IgD-negative memory B cell (primary cell): ENCODE results near the gene SH2D3C. TPM values are rescaled to one million over a fixed set of nuclear protein-coding genes. Genes with fewer than 3 reads are reported as not detected.
"Not testable (repeated sequence)": the region's sequence is repeated elsewhere in the genome, so short reads cannot be mapped to it uniquely, and the experiment has no call there.

ENCODE experiments used
- H3K27ac Mint-ChIP-seq, 3 donors: one replicate each; pipeline ENCODE4 v1.8.0; 2020 to 2022; ENCODE audit warnings: mild to moderate bottlenecking in 3 of 3, mixed read lengths in 3 of 3, moderate library complexity in 1 of 3
- H3K27me3 Mint-ChIP-seq: one replicate; pipeline ENCODE4 v1.8.0; 2021; ENCODE audit warnings: mixed read lengths
- H3K36me3 Mint-ChIP-seq: one replicate; pipeline ENCODE4 v1.8.0; 2020; ENCODE audit warnings: mild to moderate bottlenecking, mixed read lengths
- H3K4me1 Mint-ChIP-seq, 3 donors: one replicate each; pipeline ENCODE4 v1.8.0; 2020 to 2022; ENCODE audit warnings: mixed read lengths in 3 of 3, mild to moderate bottlenecking in 1 of 3
- H3K4me3 Mint-ChIP-seq, 4 donors: one replicate each; pipeline ENCODE4 v1.8.0; 2020 to 2022; ENCODE audit warnings: mild to moderate bottlenecking in 4 of 4, mixed read lengths in 4 of 4, moderate library complexity in 3 of 4
- H3K9me3 Mint-ChIP-seq, 3 donors: one replicate each; pipeline ENCODE4 v1.8.0; 2020 to 2021; ENCODE audit warnings: mixed read lengths in 3 of 3, mild to moderate bottlenecking in 1 of 3
- polyA plus RNA-seq: library from polyadenylated mRNA; unstranded; fragments of 300-500 nt; fragmentation: Illumina TruSeq; gene quantifications from one replicate; pipeline ENCODE4 v1.2.3, GENCODE V29; 2021

SH2D3C gene
- polyA plus RNA-seq, 1 donor from 2014 or later, result 76.1 TPM

- not testable (repeated sequence) for H3K36me3 Mint-ChIP-seq
These were observed 2.4 kb upstream of the SH2D3C start for GRCh38 chr9:127780909-127781308.

GRCh38 chr9:127780126-127780885 lies 1.8 kb upstream of the SH2D3C start:
- Mint-ChIP-seq H3K36me3 (no peaks in the 10 kb centered on the region), H3K4me1 (peaks cover 27 to 33% (median 32%) of the 10 kb centered on the region in 3 donors), H3K27ac (peak overlapping the region; percentile 95 to 98 (median 98)), H3K4me3 (peak overlapping the region in 3 of 4 donors; percentile 60 to 99 (median 95)), H3K9me3 (no peaks in the 10 kb centered on the region), H3K27me3 (no peaks in the 10 kb centered on the region)

More at GRCh38 chr9:127780909-127781308, 2.4 kb upstream of the SH2D3C start:
- not testable (repeated sequence) for H3K27me3 Mint-ChIP-seq, H3K9me3 Mint-ChIP-seq
- peaks cover 27 to 33% (median 32%) of the 10 kb centered on the region in 3 donors for H3K4me1 Mint-ChIP-seq
- peak overlapping the region in 2 of 3 donors; percentile 59 to 98 for H3K27ac Mint-ChIP-seq
- peak overlapping the region in 1 of 4 donors; percentile 95 for H3K4me3 Mint-ChIP-seq

- Mint-ChIP-seq H3K4me1 (peaks cover 25 to 31% (median 29%) of the 10 kb centered on the region in 3 donors), H3K36me3 (no peaks in the 10 kb centered on the region)
These were observed 893 bp upstream of the SH2D3C start for GRCh38 chr9:127779136-127779981.

GRCh38 chr9:127777368-127777980 lies 992 bp downstream of the SH2D3C start:
- Mint-ChIP-seq H3K4me3 (peak overlapping the region; percentile 93 to 100 (median 97)), H3K36me3 (peaks cover 2% of the 10 kb centered on the region), H3K27ac (peak overlapping the region; percentile 93 to 98 (median 98)), H3K4me1 (peaks cover 14 to 21% (median 15%) of the 10 kb centered on the region in 3 donors), H3K9me3 (no peaks in the 10 kb centered on the region), H3K27me3 (no peaks in the 10 kb centered on the region)

More at GRCh38 chr9:127779136-127779981, 893 bp upstream of the SH2D3C start:
- Mint-ChIP-seq H3K9me3 (no peaks in the 10 kb centered on the region), H3K4me3 (peak overlapping the region; percentile 93 to 100 (median 97)), H3K27me3 (no peaks in the 10 kb centered on the region), H3K27ac (peak overlapping the region; percentile 95 to 98 (median 98))

GRCh38 chr9:127776924-127777289 lies 1.6 kb downstream of the SH2D3C start:
- peak overlapping the region; percentile 88 to 98 (median 93) for H3K27ac Mint-ChIP-seq
- H3K4me3 Mint-ChIP-seq, result peak overlapping the region; percentile 93 to 100 (median 97)
- peaks cover 2% of the 10 kb centered on the region for H3K36me3 Mint-ChIP-seq
- H3K9me3 Mint-ChIP-seq, result no peaks in the 10 kb centered on the region
- H3K27me3 Mint-ChIP-seq, result no peaks in the 10 kb centered on the region
- peaks cover 14 to 22% (median 15%) of the 10 kb centered on the region in 3 donors for H3K4me1 Mint-ChIP-seq

- peak overlapping the region; percentile 93 to 100 (median 97) for H3K4me3 Mint-ChIP-seq
- H3K4me1 Mint-ChIP-seq, result peaks cover 10 to 26% (median 18%) of the 10 kb centered on the region in 3 donors
- peaks cover 2% of the 10 kb centered on the region for H3K36me3 Mint-ChIP-seq
- H3K27ac Mint-ChIP-seq, result peak overlapping the region; percentile 88 to 98 (median 93)
- H3K27me3 Mint-ChIP-seq, result no peaks in the 10 kb centered on the region
- H3K9me3 Mint-ChIP-seq, result no peaks in the 10 kb centered on the region
These were observed 2.1 kb downstream of the SH2D3C start for GRCh38 chr9:127776195-127776923.

DNA sequence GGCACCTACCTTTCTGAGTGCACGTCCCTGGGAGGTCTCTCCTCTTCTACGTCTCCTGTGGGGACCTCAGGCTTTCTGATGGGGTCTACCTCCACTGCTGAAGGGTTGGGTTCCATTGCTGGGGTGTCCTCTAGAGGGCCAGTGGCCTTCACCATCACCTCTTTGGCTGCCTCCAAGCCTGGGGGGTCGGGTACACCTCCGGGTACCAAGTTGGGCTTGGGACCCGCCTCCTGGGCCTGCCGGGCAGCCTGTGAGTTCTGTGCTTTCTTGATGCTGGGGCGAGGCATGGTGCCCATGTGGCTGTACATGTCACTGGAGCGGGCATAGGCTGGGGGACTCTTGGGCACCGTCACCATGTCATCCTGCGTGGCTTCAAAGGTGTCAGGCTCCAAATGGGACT lies 4.5 kb downstream of the SH2D3C start:
- Mint-ChIP-seq H3K36me3 (peaks cover 2% of the 10 kb centered on the region), H3K4me3 (peak overlapping the region in 2 of 4 donors; percentile 59 to 63), H3K9me3 (no peaks in the 10 kb centered on the region), H3K27me3 (no peaks in the 10 kb centered on the region), H3K4me1 (peaks cover 14 to 36% (median 32%) of the 10 kb centered on the region in 3 donors), H3K27ac (peak overlapping the region in 1 of 3 donors; percentile 53)

GRCh38 chr9:127773272-127773671 lies 5.2 kb downstream of the SH2D3C start:
- no peaks in the 10 kb centered on the region for H3K9me3 Mint-ChIP-seq
- H3K4me1 Mint-ChIP-seq, result peaks cover 19 to 40% (median 34%) of the 10 kb centered on the region in 3 donors
- H3K4me3 Mint-ChIP-seq, result peak overlapping the region in 1 of 4 donors; percentile 91
- no peaks in the 10 kb centered on the region for H3K27me3 Mint-ChIP-seq
- peak overlapping the region in 1 of 3 donors; percentile 75 for H3K27ac Mint-ChIP-seq
- H3K36me3 Mint-ChIP-seq, result peaks cover 3% of the 10 kb centered on the region

- Mint-ChIP-seq H3K4me3 (peak overlapping the region in 1 of 4 donors; percentile 91), H3K4me1 (peaks cover 17 to 40% (median 33%) of the 10 kb centered on the region in 3 donors), H3K27ac (peak overlapping the region in 1 of 3 donors; percentile 95), H3K9me3 (no peaks in the 10 kb centered on the region), H3K36me3 (peaks cover 3% of the 10 kb centered on the region), H3K27me3 (no peaks in the 10 kb centered on the region)
These were observed 5.9 kb downstream of the SH2D3C start for GRCh38 chr9:127772603-127773002.

- H3K27ac Mint-ChIP-seq, result peak overlapping the region; percentile 95 to 98 (median 97)
- H3K9me3 Mint-ChIP-seq, result no peaks in the 10 kb centered on the region
- H3K27me3 Mint-ChIP-seq, result no peaks in the 10 kb centered on the region
- H3K36me3 Mint-ChIP-seq, result peaks cover 3% of the 10 kb centered on the region
- peak overlapping the region; percentile 91 to 95 (median 92) for H3K4me3 Mint-ChIP-seq
- peaks cover 22 to 47% (median 42%) of the 10 kb centered on the region in 3 donors for H3K4me1 Mint-ChIP-seq
These were observed 6.8 kb downstream of the SH2D3C start for GRCh38 chr9:127771570-127772189.

GRCh38 chr9:127770905-127771569 lies 7.4 kb downstream of the SH2D3C start:
- Mint-ChIP-seq H3K4me1 (peaks cover 22 to 48% (median 43%) of the 10 kb centered on the region in 3 donors), H3K4me3 (peak overlapping the region; percentile 91 to 95 (median 92)), H3K9me3 (no peaks in the 10 kb centered on the region), H3K27me3 (no peaks in the 10 kb centered on the region), H3K27ac (peak overlapping the region; percentile 95 to 98 (median 97)), H3K36me3 (peaks cover 3% of the 10 kb centered on the region)

DNA sequence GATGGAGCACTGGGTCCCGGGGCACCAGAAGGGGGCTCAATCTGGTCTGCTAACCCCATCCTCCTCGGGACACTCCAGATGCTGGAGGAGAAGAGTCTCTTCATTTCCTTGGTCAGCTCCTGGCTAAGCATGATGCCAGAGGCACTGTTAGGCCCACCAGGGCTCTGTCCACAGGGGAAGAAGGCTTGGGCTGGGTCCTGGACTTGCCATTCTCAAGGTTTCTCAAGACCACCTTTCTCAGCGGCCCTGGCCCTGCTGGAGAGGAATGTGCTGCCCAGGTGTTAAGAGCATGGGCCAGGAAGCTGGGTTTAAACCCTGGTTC lies 7.9 kb downstream of the SH2D3C start:
- peak overlapping the region; percentile 91 to 95 (median 92) for H3K4me3 Mint-ChIP-seq
- peaks cover 22 to 48% (median 45%) of the 10 kb centered on the region in 3 donors for H3K4me1 Mint-ChIP-seq
- H3K27ac Mint-ChIP-seq, result peak overlapping the region; percentile 95 to 98 (median 97)
- H3K9me3 Mint-ChIP-seq, result no peaks in the 10 kb centered on the region
- peaks cover 3% of the 10 kb centered on the region for H3K36me3 Mint-ChIP-seq
- no peaks in the 10 kb centered on the region for H3K27me3 Mint-ChIP-seq

DNA sequence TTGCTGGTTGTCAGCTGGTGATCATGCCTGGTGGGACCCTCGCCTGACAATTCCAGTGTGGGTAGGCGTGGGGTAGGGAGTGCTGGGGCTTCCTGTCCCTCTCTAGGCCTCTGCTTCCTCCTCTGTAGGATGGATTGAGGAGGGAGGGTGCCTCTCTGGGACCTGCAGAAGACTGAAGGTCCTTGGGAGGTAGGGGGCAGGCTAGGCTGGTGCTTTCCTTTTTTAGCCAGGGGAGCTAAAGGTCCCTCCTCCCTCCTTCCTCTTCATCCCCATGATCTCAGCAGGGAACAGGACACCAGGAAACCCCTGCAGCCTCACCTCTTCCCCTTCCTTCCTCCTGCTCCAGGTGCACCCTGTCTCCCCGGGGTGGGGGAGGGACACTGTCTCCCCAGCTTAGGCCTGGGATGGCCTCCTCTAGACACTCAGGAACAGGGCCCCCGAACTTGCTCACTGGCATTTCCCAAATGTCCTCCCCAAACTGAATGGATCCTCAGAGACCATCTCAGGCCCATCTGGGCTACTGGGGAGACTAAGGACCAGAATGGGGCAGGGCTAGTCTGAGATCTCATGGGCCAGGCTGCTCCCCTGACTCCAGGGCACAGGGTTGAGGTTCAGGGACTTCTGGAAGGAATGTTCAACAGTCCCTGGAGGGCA lies 8.4 kb downstream of the SH2D3C start:
- Mint-ChIP-seq H3K9me3 (no peaks in the 10 kb centered on the region), H3K27me3 (no peaks in the 10 kb centered on the region), H3K4me1 (peaks cover 22 to 51% (median 49%) of the 10 kb centered on the region in 3 donors), H3K27ac (peak overlapping the region; percentile 95 to 98 (median 97)), H3K36me3 (peaks cover 3% of the 10 kb centered on the region), H3K4me3 (peak overlapping the region; percentile 91 to 95 (median 92))
